GM10266 (cell line): ENCODE data around the gene DLGAP4.

Source experiments
- DNase-seq: peaks from one replicate; pipeline ENCODE4 v3.0.0; 2012; ENCODE audit errors: extremely low spot score
- CTCF ChIP-seq: IDR thresholded peaks from 2 replicates; pipeline ENCODE4 v1.5.1; 2012; ENCODE audit warnings: mild to moderate bottlenecking, low read depth; ENCODE audit not compliant: control insufficient read depth, insufficient read depth; ENCODE audit errors: missing control alignments

Gene DLGAP4

GRCh38 chr20:36421641-36422040 lies 115.5 kb downstream of the DLGAP4 start:
- TF ChIP-seq CTCF: no peak
- DNase-seq: no peak

GRCh38 chr20:36424314-36424713 lies 118.2 kb downstream of the DLGAP4 start:
- no peak for DNase-seq

GRCh38 chr20:36425166-36425565 lies 119.0 kb downstream of the DLGAP4 start:
- no peak for DNase-seq
- no peak for TF ChIP-seq CTCF

More at GRCh38 chr20:36424314-36424713, 118.2 kb downstream of the DLGAP4 start:
- no peak for TF ChIP-seq CTCF

GRCh38 chr20:36431604-36432003 lies 125.5 kb downstream of the DLGAP4 start:
- TF ChIP-seq CTCF: no peak
- DNase-seq: no peak

GRCh38 chr20:36432096-36432495 lies 126.0 kb downstream of the DLGAP4 start:
- TF ChIP-seq CTCF: no peak
- no peak for DNase-seq

- DNase-seq: no peak
- TF ChIP-seq CTCF: no peak
Measured at GRCh38 chr20:36434383-36434782, 128.2 kb downstream of the DLGAP4 start.

- TF ChIP-seq CTCF: no peak
- DNase-seq: no peak
Measured at GRCh38 chr20:36435124-36435523, 129.0 kb downstream of the DLGAP4 start.
